Neural cell (in vitro differentiated cells): ENCODE measurements around the gene CRYGA.

Experiments
- CTCF ChIP-seq: fragments of 450-650 bp; IDR thresholded peaks from 2 replicates; pipeline ENCODE4 v1.5.1; 2014; ENCODE audit warnings: antibody characterized with exemption, mild to moderate bottlenecking, moderate library complexity; ENCODE audit not compliant: poor library complexity, severe bottlenecking
- EZH2 ChIP-seq: fragments of 200-600, 300-800 bp; shearing (Covaris generic), sonication (generic); IDR thresholded peaks from 2 replicates; pipeline ENCODE4 v1.6.1; 2014; ENCODE audit warnings: antibody characterized with exemption, low read length, borderline replicate concordance, mild to moderate bottlenecking; ENCODE audit not compliant: insufficient read depth, poor library complexity, severe bottlenecking
- POLR2AphosphoS5 ChIP-seq: IDR thresholded peaks from 2 replicates; pipeline ENCODE4 v1.6.1; 2012
- RAD21 ChIP-seq: fragments of 450-650 bp; conservative IDR thresholded peaks from 2 replicates; pipeline ENCODE4 v1.6.1; 2014; ENCODE audit warnings: antibody characterized with exemption, mild to moderate bottlenecking, moderate library complexity
- REST ChIP-seq: IDR thresholded peaks from 2 replicates; pipeline ENCODE4 v1.6.1; 2012; ENCODE audit warnings: borderline replicate concordance
- TAF1 ChIP-seq: IDR thresholded peaks from 2 replicates; pipeline ENCODE4 v1.6.1; 2012; ENCODE audit warnings: low read depth

GRCh38 chr2:208147759-208148158 is 15.6 kb downstream of the CRYGA start:
- TF ChIP-seq POLR2AphosphoS5: no peak
- TF ChIP-seq TAF1: no peak
- TF ChIP-seq EZH2: no peak
- TF ChIP-seq CTCF: no peak
- TF ChIP-seq RAD21: no peak
- TF ChIP-seq REST: no peak
